GM08714 (cell line): Measurements from ENCODE around the gene MMP8.
"Not testable (repeated sequence)": the region's sequence is repeated elsewhere in the genome, so short reads cannot be mapped to it uniquely, and the experiment has no call there.

Experiments used
- H3K4me3 ChIP-seq: fragments of 200-500 bp; sonication (Bioruptor generic); 2 replicates; pipeline ENCODE4 v1.5.1; 2014; ENCODE audit warnings: mild to moderate bottlenecking, low read length, inconsistent platforms
- ZNF274 ChIP-seq: IDR thresholded peaks from 2 replicates; pipeline ENCODE4 v1.6.1; 2012; ENCODE audit warnings: mild to moderate bottlenecking, low read depth, low read length

Gene MMP8

DNA sequence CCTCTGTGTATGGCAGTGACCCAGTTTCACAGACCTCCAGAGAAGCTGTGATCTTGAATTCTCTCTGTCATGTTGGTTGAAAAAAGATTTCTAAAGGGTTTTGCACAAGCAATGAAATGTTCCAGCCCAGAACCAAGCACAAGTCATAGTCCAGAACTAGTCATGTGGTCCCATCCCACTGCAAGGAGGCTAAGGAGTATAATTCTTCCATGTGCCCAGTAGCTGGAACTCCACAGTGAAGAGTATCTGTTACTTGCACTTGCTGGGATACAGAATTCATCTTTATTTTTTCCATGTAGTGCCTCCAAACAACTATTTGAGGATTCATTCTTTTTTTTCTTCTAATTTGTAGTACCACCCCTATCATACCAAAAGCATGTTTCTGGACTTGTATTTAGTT is 9.9 kb upstream of the MMP8 start:
- no peak for TF ChIP-seq ZNF274

DNA sequence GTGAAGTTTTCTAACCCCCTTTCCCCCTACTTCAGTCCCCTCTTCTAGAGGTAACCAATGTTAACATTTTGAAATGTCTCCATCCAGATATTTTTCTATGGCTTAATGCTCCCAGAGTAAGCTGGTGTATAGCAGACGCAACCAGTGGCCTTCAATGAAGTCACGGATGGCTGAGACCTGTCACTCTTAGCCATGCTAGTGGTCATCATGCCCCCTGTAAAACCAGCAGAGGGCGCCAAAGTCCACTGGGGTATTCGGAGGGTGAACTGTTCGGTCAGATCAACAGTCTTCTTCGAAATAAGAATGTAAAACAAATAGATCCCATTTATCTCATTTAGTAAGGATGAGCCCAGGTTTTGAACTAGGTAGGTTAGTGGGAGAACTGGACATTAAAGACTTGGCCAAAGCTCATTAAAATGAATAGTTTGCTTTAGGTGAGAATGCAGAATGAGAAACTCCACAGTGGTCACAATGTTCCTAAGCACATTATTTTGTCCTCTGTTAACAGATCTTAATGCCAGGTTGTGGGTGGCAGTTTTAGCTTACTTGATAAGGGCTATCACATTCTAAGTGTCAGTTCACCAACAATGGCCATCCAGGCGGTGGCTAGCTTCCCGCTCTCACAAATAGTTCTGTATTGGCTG is 8.6 kb upstream of the MMP8 start:
- no peak overlapping the region for H3K4me3 ChIP-seq

More for the DNA sequence above, 9.9 kb upstream of the MMP8 start:
- no peak overlapping the region for H3K4me3 ChIP-seq

DNA sequence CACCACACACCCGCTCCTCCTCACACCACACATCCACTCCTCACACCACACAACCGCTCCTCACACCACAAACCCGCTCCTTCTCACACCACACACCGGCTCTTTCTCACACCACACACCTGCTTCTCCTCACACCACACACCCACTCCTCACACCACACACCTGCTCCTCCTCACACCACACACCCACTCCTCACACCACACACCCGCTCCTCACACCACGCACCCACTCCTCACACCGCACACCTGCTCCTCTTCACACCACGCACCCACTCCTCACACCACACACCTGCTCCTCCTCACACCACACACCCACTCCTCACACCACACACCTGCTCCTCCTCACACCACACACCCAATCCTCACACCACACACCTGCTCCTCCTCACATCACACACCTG is 6.2 kb upstream of the MMP8 start:
- not testable (repeated sequence) for H3K4me3 ChIP-seq

More for the DNA sequence above, 8.6 kb upstream of the MMP8 start:
- TF ChIP-seq ZNF274: no peak

DNA sequence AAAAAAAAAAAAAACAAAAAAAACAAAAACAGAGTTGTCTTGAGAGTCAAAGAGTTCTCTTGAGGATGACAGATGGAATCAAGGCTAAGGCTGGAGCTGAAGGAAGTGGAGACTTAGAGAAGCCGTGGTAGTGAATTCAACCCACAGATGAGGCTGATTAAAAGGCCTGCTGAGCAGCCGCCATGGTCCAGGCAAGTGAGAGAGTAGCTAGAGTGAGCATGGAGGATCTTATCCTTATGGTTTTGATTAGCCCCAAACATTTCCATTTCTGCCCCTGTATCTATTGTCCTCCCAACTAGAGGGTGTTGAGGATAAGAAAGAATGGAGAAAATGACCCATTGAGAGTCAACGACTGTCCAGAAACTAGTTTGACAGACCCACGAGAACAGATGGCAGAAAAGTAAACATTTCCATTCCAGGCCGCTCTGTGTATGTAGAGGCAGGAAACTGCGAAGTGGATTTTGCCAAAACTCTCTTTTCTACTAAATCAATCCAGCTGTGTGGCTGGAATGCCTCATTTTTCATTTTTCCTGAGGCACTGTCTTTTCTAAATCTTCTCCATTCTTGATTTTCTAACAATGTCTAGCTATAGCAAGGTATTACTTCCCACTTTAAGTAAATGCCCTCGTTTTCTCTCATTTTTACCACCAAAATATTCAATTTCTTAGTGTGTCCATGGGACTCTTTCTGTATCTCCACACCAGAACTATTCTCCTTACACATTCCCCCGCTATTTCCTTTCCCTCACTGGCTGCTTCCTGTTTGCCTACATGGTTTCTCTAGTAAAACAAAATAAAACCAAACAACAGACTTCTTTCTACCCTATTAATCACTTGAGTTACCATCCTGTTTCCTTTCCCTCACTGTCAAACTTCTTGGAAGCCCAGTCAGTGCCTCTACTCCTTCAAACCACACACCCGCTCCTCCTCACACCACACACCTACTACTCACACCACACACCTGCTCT is 5.4 kb upstream of the MMP8 start:
- no peak overlapping the region for H3K4me3 ChIP-seq
- TF ChIP-seq ZNF274: no peak

DNA sequence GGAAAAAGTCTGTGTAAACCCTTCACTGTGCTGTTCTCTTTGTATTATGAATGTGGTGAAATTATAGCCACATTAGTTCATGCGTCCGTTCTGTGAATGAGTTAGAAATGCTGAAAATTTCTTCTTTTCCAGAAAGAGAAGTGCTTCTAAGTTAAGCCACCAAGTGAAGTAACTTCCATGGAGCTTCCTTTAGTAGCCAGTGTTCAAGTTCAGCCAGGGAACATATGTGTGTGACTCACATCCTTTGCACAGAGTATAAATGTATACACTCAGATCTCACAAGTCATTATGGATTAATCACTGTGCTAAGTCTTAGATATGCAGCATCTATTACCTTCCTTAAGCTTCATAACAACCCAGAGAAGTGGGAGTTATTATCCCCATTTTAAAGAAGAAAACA is 3.1 kb upstream of the MMP8 start:
- no peak for TF ChIP-seq ZNF274

DNA sequence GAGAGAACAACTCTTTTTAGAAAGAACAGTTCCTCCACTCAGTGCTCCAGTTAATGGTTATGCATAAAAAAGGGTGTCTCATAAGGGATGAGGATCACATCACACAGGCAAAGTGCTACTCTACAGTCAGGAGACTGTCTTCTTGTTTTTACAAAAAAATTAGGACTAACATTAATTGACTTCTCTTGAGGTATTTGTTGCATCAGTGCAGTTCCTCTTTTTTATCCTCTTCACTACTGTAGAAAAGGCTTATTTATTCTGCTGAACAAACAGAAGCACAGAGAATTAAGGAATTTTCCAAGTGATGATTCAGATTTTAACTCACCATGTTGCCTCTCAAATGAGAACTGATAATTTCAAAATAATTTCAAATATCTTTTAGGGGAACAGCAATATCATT is 1.9 kb downstream of the MMP8 start:
- H3K4me3 ChIP-seq: no peak overlapping the region
- TF ChIP-seq ZNF274: no peak

More for the DNA sequence above, 3.1 kb upstream of the MMP8 start:
- no peak overlapping the region for H3K4me3 ChIP-seq

DNA sequence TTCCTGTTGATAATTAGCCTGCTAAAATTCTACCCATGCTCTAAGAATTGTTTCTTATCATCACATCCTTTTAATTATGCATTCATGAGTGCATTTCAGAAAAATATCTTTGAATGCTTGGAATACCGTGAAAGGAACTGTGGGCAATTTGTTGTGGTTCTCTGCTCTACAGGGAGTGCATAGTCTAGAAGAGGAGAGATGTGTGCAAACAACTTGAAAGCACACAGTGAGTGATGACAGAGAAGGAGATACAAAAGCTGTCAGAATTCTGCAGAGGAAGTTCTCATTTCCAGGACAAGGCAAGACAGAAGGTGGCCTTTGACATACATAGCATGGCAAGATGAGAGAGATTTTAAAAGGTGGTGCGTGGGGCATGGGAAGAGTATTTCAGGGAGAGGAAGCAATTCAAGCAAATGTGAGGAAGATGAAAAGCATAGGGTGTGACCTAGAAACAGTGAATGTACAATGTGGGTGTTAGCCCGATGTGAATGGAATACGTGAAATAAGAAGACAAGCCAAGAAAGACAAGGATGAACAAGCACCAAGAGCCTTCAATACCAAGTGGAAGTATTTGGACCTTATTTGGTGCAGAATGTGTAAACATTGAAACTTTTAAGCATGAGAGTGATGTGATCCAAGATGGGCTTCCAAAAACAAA is 5.0 kb downstream of the MMP8 start:
- no peak for TF ChIP-seq ZNF274
- H3K4me3 ChIP-seq: no peak overlapping the region

DNA sequence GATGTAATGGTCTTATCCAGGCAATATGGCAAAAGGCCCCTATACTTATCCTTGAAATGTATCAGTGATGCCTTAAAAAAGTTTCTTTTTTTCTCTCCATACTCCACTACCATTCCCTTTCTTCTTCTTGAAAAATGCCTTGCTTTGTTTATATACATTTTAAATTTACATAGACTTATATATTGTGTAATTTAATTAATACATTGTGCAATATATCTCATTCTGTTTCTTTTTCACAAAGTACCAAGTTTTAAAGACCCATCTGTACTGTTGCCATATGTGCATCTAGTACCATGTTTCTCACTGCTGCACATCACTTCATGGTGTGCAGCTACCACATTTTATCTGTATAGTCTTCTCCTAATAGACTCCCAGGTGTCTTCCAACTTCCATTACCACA is 7.5 kb downstream of the MMP8 start:
- H3K4me3 ChIP-seq: no peak overlapping the region
- TF ChIP-seq ZNF274: no peak

DNA sequence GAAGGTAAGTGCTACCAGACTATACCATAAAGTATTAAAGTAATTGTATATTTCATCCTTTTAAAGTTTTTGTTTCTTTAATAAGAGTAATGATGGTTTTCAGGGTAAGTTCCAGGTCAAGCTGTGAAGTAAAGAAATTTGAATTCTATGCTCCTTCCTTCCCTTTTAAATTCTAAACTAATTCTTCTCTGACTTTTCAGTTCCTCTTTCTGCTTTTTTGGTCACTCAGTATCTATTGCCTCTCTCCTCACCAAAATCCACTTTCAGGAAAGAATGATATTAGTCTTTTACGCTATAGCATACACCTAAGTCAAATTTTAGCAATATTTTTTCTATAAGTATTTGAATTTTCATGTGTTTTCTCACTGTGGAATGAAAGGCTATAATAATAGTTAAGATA is 8.2 kb downstream of the MMP8 start:
- H3K4me3 ChIP-seq: no peak overlapping the region
- TF ChIP-seq ZNF274: no peak

DNA sequence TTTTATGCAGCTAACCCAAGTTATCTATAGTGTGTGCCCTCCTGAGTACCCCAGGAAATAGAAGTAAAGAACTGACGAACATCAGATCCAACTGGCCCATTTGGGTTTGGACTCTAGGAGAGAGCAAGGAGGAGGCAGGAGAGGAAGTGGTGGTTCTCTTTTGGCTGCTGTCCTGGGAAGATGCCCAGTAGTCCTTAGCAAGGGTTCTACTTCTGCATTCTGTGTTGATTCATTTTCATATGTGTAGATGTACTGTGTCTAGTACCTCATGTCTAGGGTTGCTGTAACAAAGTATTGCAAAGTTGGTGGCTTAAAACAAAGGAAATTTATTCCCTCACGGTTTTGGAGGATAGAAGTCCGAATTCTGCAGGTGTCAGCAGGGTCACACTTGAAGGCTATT is 12.6 kb downstream of the MMP8 start:
- H3K4me3 ChIP-seq: no peak overlapping the region
- TF ChIP-seq ZNF274: no peak

DNA sequence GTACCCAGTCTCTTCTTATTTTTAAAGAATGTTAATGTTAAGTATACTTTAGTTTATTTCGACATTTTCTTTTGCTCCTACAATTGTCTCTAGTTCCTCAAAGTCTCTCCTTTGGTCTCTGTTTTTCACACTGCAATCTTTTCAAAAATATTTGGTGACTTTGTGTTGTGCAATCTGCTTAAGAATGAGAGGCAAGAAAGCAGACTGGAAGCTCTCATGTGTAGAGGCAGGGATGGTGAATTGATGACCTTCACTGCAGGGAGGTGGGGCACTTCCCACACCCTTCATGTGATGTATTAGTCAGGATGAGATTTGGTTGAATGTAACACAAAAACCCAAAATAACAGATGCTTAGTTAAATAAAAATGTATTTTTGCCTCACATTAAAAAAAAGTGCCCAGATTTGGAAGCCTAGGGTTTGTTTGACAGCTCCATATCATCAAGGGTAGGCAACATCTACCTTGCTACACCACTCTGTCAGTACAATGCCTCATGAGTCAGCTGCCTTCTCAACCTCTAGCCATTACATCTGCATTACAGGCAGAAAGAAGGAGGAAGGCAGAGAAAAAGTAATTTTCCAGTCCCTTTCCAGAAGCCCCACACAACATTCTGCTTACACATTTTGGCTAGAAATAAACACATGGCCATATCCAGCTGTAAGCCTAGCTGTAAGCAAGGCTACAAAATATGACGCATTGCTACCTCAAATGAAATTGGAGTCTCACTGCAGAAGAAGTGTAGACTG is 15.4 kb downstream of the MMP8 start:
- H3K4me3 ChIP-seq: no peak overlapping the region
- no peak for TF ChIP-seq ZNF274

DNA sequence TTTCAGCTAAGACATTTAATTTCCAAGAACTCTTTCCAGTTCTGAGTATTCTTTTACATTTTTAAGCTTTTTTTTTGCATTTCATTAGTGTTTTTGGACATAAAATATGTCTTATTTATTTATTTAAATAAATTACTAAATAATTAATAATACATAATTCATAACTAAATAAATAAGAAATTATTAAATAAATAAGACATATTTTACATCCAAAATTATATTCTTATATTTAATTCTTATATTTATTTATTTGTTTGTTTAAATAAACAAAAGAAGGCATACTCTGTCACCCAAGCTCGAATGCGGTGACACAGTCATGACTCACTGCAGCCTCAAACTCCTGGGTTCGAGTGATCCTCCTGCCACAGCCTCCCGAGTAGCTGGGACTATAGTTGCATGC is 16.1 kb downstream of the MMP8 start:
- no peak for TF ChIP-seq ZNF274
- H3K4me3 ChIP-seq: no peak overlapping the region

DNA sequence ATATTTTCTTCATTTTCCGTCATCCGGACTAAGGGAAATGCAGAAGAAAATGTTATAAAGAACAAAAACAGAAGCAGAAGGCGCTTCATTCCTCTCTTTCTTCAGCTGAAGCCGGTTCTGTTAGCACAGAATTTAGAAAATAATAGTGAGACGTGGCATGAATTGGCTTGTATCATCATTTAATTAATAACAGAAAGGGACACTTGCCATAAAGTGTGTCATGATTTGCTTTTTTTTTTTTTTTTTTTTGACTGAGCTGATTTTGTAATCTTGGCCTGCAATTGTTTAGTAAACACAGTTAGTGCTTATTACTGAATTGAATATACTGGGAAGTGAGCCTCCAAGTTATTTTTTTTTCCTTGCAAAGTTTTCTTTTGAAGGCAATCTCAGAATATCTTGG is 19.1 kb downstream of the MMP8 start, which contains the start of gene MMP27:
MMP27 (minus strand) TSS at position 144 of the 400 bp plus-strand sequence; CDS start at position 89, 55 bp downstream.
- TF ChIP-seq ZNF274: no peak
- H3K4me3 ChIP-seq: no peak within 1 kb of the TSS

DNA sequence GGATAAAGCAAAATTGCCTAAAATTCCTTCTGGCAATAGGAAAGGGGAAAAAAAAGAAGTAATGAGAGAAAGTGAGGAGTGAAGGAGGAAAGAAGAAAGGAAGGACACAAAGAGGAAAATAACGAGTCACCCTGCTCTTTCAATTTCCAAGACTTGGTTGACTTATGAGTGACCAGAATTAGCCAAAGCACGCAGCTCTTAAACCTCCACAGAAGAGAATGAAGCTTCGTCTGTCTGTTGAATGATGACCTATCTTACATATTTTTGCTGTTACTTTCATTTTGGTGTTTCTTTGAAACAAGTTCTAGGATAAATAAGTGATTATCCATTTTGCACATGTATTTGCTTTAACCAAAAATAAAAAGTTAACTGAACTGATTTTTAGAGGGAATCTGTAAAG is 19.9 kb downstream of the MMP8 start:
- no peak for TF ChIP-seq ZNF274
- no peak overlapping the region for H3K4me3 ChIP-seq
